Hematopoietic multipotent progenitor cell treated with erythropoietin and hydrocortisone succinate and interleukin-3 and kit ligand, for 8 days (in vitro differentiated cells): ENCODE measurements around the gene ZNF418.

Source experiments
- DNase-seq: peaks from one replicate; pipeline ENCODE4 v3.0.0-alpha.2; 2015

Gene ZNF418

GRCh38 chr19:57934820-57935665 is at the start of gene ZNF418:
Gene ZNF418 (minus strand): TSS chr19:57935402. CDS start chr19:57933822, 1,580 bp downstream.
- peak; percentile 92 for DNase-seq

- DNase-seq, result peak; percentile 3
Observed at GRCh38 chr19:57978586-57979289, 43.5 kb upstream of the ZNF418 start.

GRCh38 chr19:57974434-57974833 is 39.2 kb upstream of the ZNF418 start, which contains the start of gene C19orf18:
Gene C19orf18 (minus strand): TSS chr19:57974534. CDS start chr19:57974432, 102 bp downstream.
- DNase-seq, result no peak

- no peak for DNase-seq
Observed at GRCh38 chr19:57964761-57965160, 29.6 kb upstream of the ZNF418 start.

GRCh38 chr19:57961785-57962184 is 26.6 kb upstream of the ZNF418 start:
- DNase-seq, result no peak

- DNase-seq, result no peak
Observed at GRCh38 chr19:57954996-57955395, 19.8 kb upstream of the ZNF418 start.

GRCh38 chr19:57949702-57950101 is 14.5 kb upstream of the ZNF418 start:
- no peak for DNase-seq

- DNase-seq, result no peak
Observed at GRCh38 chr19:57949296-57949695, 14.1 kb upstream of the ZNF418 start.

GRCh38 chr19:57947419-57948134 is 12.4 kb upstream of the ZNF418 start, which contains the start of gene ZNF256:
Gene ZNF256 (minus strand): TSS chr19:57947706. CDS start chr19:57947474, 232 bp downstream.
- DNase-seq, result peak; percentile 97

- no peak for DNase-seq
Observed at GRCh38 chr19:57947088-57947418, 11.9 kb upstream of the ZNF418 start.

- no peak for DNase-seq
Observed at GRCh38 chr19:57946316-57946715, 11.1 kb upstream of the ZNF418 start.

- no peak for DNase-seq
Observed at GRCh38 chr19:57941593-57941992, 6.4 kb upstream of the ZNF418 start.

GRCh38 chr19:57935731-57936130 is 529 bp upstream of the ZNF418 start:
- no peak for DNase-seq

- no peak for DNase-seq
Observed at GRCh38 chr19:57927587-57927986, 7.6 kb downstream of the ZNF418 start.

- peak; percentile 97 for DNase-seq
Observed at GRCh38 chr19:57916168-57916995, 18.8 kb downstream of the ZNF418 start, which contains the start of gene ZNF417. Gene ZNF417 (minus strand): TSS chr19:57916592. CDS start chr19:57916411, 181 bp downstream.

- DNase-seq, result no peak
Observed at GRCh38 chr19:57914531-57914930, 20.7 kb downstream of the ZNF418 start.

- DNase-seq, result no peak
Observed at GRCh38 chr19:57907394-57907793, 27.8 kb downstream of the ZNF418 start.

- no peak for DNase-seq
Observed at GRCh38 chr19:57905258-57905657, 29.9 kb downstream of the ZNF418 start.

GRCh38 chr19:57903618-57904184 is 31.5 kb downstream of the ZNF418 start:
- DNase-seq, result no peak

- no peak for DNase-seq
Observed at GRCh38 chr19:57900311-57900710, 34.9 kb downstream of the ZNF418 start.

- DNase-seq, result peak; percentile 1
Observed at GRCh38 chr19:57890706-57891105, 44.5 kb downstream of the ZNF418 start.
